ENCODE data around the gene CAMTA1.

- TF ChIP-seq CTCF (IDR thresholded peaks at IDR 0.05) = no peak
- TF ChIP-seq POLR2A (IDR thresholded peaks at IDR 0.05) = no peak
These were observed 992.3 kb downstream of the CAMTA1 start for GRCh38 chr1:7777591-7777990.
